ENCODE measurements around the gene CNTN1. TPM values are rescaled to one million over a fixed set of nuclear protein-coding genes. Genes with fewer than 3 reads are reported as not detected.

CNTN1 gene
- total and polyA plus RNA-seq, 9 of the 15 experiments (the other 6 are each of a cell fraction or from before 2014, with no cell fraction given) = 0.16 TPM; not detected in 8

DNA sequence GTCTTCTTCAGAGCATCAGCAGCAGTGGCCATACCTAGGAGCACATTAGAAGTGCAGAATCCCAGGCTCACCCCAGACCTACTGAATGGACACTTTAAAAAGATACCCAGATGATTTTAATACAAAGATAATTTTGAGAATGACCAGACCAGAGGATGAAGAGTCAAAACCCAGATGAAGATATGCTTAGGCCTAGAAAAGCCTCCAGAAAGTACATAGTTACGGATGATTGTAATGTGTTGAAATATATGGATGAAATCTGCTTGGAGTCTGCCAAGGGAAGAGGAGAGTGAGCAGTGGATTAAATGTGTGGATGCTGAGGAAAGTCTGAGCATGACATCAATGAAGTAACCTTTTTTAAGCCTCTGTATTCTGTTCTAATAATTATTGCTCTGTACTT is 245.7 kb downstream of the CNTN1 start:
- H3K79me2 ChIP-seq (ENCODE audit: control insufficient read depth, insufficient read depth, low read length) = no peaks in the 10 kb centered on the region
- no peak overlapping the region for H3K4me3 ChIP-seq
- H3K4me1 ChIP-seq (replicated peaks in 1 of 2; ENCODE audit: control insufficient read depth in 2 of 2, insufficient read depth in 2 of 2, low read length in 2 of 2) = no peaks in the 10 kb centered on the region
- H3K27me3 ChIP-seq (ENCODE audit: control insufficient read depth in 2 of 2, insufficient read depth in 2 of 2, low read length in 2 of 2) = no peaks in the 10 kb centered on the region
- in situ Hi-C loops (cut with MboI) = no loop called here
- no peaks in the 10 kb centered on the region for H3K36me3 ChIP-seq (ENCODE audit: control insufficient read depth, insufficient read depth, low read length)
- H2AFZ ChIP-seq (ENCODE audit: low read depth, low read length) = no peak overlapping the region
- no TSS peak for BruUV-seq (replicated peaks)
- FAIRE-seq (no peak), ATAC-seq (no peak), DNase-seq (ENCODE audit: extremely low read depth in 1 of 4, low spot score in 3 of 4) (no peak)
- WGBS (ENCODE audit: insufficient coverage, low coverage, missing lambda C conversion rate) = 0% methylated on average over 1 of the region's 1 CpG
- no peak overlapping the region for H3K4me2 ChIP-seq (ENCODE audit: insufficient read depth, low read length)
- H4K20me1 ChIP-seq (replicated peaks; ENCODE audit: control insufficient read depth, insufficient read depth, low read length) = no peaks in the 10 kb centered on the region
- no peak overlapping the region for H3K9ac ChIP-seq (ENCODE audit: insufficient read depth in 1 of 2, low read depth in 2 of 2, low read length in 2 of 2)
- H3K9me1 ChIP-seq (ENCODE audit: control insufficient read depth, insufficient read depth, low read length) = no peaks in the 10 kb centered on the region
- ChIA-PET CTCF (ENCODE audit: low intra/inter-chr PET ratio) (no interaction called here), POLR2A (no interaction called here)
- intact Hi-C loops (cut with micrococcal nuclease) = no loop called here
- no peaks in the 10 kb centered on the region for H3K9me3 ChIP-seq (replicated peaks; ENCODE audit: control insufficient read depth, insufficient read depth, low read depth, low read length)
- H3K27ac ChIP-seq (ENCODE audit: extremely low read depth, low read depth, low read length) = no peak overlapping the region
- TF ChIP-seq EP400 (IDR thresholded peaks at IDR 0.05) = no peak
- no peak for TF ChIP-seq BCOR (IDR thresholded peaks at IDR 0.05)

DNA sequence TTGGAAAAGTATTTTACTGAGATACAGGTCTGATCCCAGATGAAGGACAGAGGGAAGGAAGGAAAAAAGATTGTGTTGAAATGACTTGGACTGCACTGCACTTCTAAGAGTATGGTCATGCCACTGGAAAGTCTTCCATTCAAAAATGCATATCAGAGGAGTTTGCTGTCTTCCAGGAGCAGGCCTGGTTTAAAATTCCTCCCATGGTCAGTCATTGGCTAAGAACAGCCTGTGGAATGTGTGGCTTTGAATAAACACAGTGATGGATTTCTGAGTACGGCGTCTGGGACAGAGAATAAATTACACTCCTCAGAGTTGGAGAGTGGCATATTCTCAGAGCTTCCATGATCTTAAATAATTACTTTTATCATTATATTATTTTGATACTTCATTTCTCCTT is 250.1 kb downstream of the CNTN1 start:
- Histone ChIP-seq H3K4me1 (replicated peaks in 1 of 2; ENCODE audit: control insufficient read depth in 2 of 2, insufficient read depth in 2 of 2, low read length in 2 of 2) (no peaks in the 10 kb centered on the region), H3K4me3 (no peak overlapping the region), H2AFZ (ENCODE audit: low read depth, low read length) (no peak overlapping the region), H3K9me3 (replicated peaks; ENCODE audit: control insufficient read depth, insufficient read depth, low read depth, low read length) (no peaks in the 10 kb centered on the region), H3K4me2 (ENCODE audit: insufficient read depth, low read length) (no peak overlapping the region), H3K9ac (ENCODE audit: insufficient read depth in 1 of 2, low read depth in 2 of 2, low read length in 2 of 2) (no peak overlapping the region), H3K27ac (ENCODE audit: extremely low read depth, low read depth, low read length) (no peak overlapping the region), H3K9me1 (ENCODE audit: control insufficient read depth, insufficient read depth, low read length) (no peaks in the 10 kb centered on the region), H3K79me2 (ENCODE audit: control insufficient read depth, insufficient read depth, low read length) (no peaks in the 10 kb centered on the region), H4K20me1 (replicated peaks; ENCODE audit: control insufficient read depth, insufficient read depth, low read length) (no peaks in the 10 kb centered on the region), H3K27me3 (ENCODE audit: control insufficient read depth in 2 of 2, insufficient read depth in 2 of 2, low read length in 2 of 2) (no peaks in the 10 kb centered on the region), H3K36me3 (ENCODE audit: control insufficient read depth, insufficient read depth, low read length) (no peaks in the 10 kb centered on the region)
- FAIRE-seq (no peak), ATAC-seq (no peak), DNase-seq (ENCODE audit: extremely low read depth in 1 of 4, low spot score in 3 of 4) (no peak)
- no TSS peak for BruUV-seq (replicated peaks)
- in situ Hi-C loops (cut with MboI) = loop anchor here (10.0 kb wide), 1 partner anchor 1632 kb away; no protein-coding TSS in a partner anchor
- TF ChIP-seq SNRNP70 (optimal IDR thresholded peaks at IDR 0.05; ENCODE audit: low read depth, low read length) = no peak
- WGBS (ENCODE audit: insufficient coverage, low coverage, missing lambda C conversion rate) = 0% methylated on average over 2 of the region's 2 CpGs
- intact Hi-C loops (cut with micrococcal nuclease) = loop anchor here (10.0 kb wide), 2 partner anchors 1162 to 1522 kb away; no protein-coding TSS in a partner anchor
- ChIA-PET POLR2A (no interaction called here), CTCF (ENCODE audit: low intra/inter-chr PET ratio) (no interaction called here)
